H1 (cell line): ENCODE data around the gene AKR1B15.

Experiments
- CHD2 ChIP-seq: IDR thresholded peaks from 2 replicates; pipeline ENCODE4 v1.6.1; 2012; ENCODE audit warnings: low read length, improper control_type of control experiment
- CTCF ChIP-seq, 3 experiments: IDR thresholded peaks; 1 replicate in 2 of 3; 2 replicates in 1 of 3; pipeline versions ENCODE4 v1.5.1 to v1.6.1; 2011; ENCODE audit warnings: low read length in 3 of 3, mild to moderate bottlenecking in 3 of 3, inconsistent platforms in 2 of 3, low read depth in 1 of 3, moderate library complexity in 1 of 3; ENCODE audit not compliant: insufficient read depth in 1 of 3; ENCODE audit errors: control extremely low read depth in 1 of 3
- EP300 ChIP-seq, 2 experiments: IDR thresholded peaks; 1 replicate in 1 of 2; 2 replicates in 1 of 2; pipeline ENCODE4 v1.6.1; 2011 to 2012; ENCODE audit warnings: low read depth in 2 of 2, low read length in 2 of 2, mild to moderate bottlenecking in 2 of 2, borderline replicate concordance in 1 of 2, inconsistent platforms in 1 of 2, moderate library complexity in 1 of 2
- EZH2 ChIP-seq: fragments of 200-600 bp; sonication (generic); IDR thresholded peaks from 2 replicates; pipeline ENCODE4 v1.7.1; 2012; ENCODE audit warnings: low read depth, mild to moderate bottlenecking, moderate library complexity, low read length, inconsistent platforms; ENCODE audit not compliant: severe bottlenecking
- KDM4A ChIP-seq: IDR thresholded peaks from one replicate; pipeline ENCODE4 v1.7.1; 2012; ENCODE audit warnings: low read depth, mild to moderate bottlenecking, moderate library complexity, low read length, inconsistent platforms; ENCODE audit not compliant: severe bottlenecking
- MAFK ChIP-seq: IDR thresholded peaks from 2 replicates; pipeline ENCODE4 v1.6.1; 2012; ENCODE audit warnings: low read depth, mild to moderate bottlenecking, improper control_type of control experiment, low read length
- POLR2A ChIP-seq, 2 experiments: IDR thresholded peaks; 1 replicate in 1 of 2; 2 replicates in 1 of 2; pipeline ENCODE4 v1.6.1; 2011; ENCODE audit warnings: low read depth in 2 of 2, low read length in 2 of 2, mild to moderate bottlenecking in 2 of 2; ENCODE audit errors: control extremely low read depth in 1 of 2
- POLR2AphosphoS5 ChIP-seq: IDR thresholded peaks from 2 replicates; pipeline ENCODE4 v1.6.1; 2011; ENCODE audit warnings: low read depth, low read length
- RNF2 ChIP-seq: fragments of 200-900, 300-1000 bp; sonication (generic); IDR thresholded peaks from 2 replicates; pipeline ENCODE4 v1.7.1; 2016; ENCODE audit warnings: borderline replicate concordance, low read depth, mild to moderate bottlenecking, antibody characterized with exemption, low read length; ENCODE audit not compliant: poor library complexity, severe bottlenecking; ENCODE audit errors: missing control alignments
- SAP30 ChIP-seq: fragments of 300-600 bp; sonication (generic); IDR thresholded peaks from 2 replicates; pipeline ENCODE4 v1.7.1; 2012; ENCODE audit warnings: low read length, moderate library complexity, mild to moderate bottlenecking, inconsistent platforms; ENCODE audit not compliant: insufficient read depth, insufficient replicate concordance
- SP1 ChIP-seq: IDR thresholded peaks from 2 replicates; pipeline ENCODE4 v1.6.1; 2011; ENCODE audit warnings: low read depth, low read length
- SRF ChIP-seq: IDR thresholded peaks from 2 replicates; pipeline ENCODE4 v1.6.1; 2011; ENCODE audit warnings: mild to moderate bottlenecking, low read depth, low read length, moderate library complexity
- TCF12 ChIP-seq: IDR thresholded peaks from 2 replicates; pipeline ENCODE4 v1.6.1; 2011; ENCODE audit warnings: low read depth, mild to moderate bottlenecking, low read length
- TEAD4 ChIP-seq: IDR thresholded peaks from 2 replicates; pipeline ENCODE4 v1.6.1; 2012; ENCODE audit warnings: low read depth, low read length, inconsistent platforms, mixed read lengths

GRCh38 chr7:134605978-134606923, 57.3 kb downstream of the AKR1B15 start:
- TF ChIP-seq CHD2 (no peak), RNF2 (no peak), POLR2AphosphoS5 (no peak), CTCF (IDR thresholded peaks at IDR 0.05; ENCODE audit: control extremely low read depth in 1 of 3, insufficient read depth in 1 of 3, low read depth in 1 of 3, low read length in 3 of 3) (peak; percentile 69 to 79 (median 70)), TCF12 (no peak), SAP30 (no peak), KDM4A (no peak), SP1 (no peak), EZH2 (no peak), EP300 (IDR thresholded peaks at IDR 0.05; ENCODE audit: borderline replicate concordance in 1 of 2, low read depth in 2 of 2, low read length in 2 of 2) (no peak), MAFK (no peak), POLR2A (IDR thresholded peaks at IDR 0.05; ENCODE audit: control extremely low read depth in 1 of 2, low read depth in 2 of 2, low read length in 2 of 2) (no peak), TEAD4 (no peak), SRF (no peak)
